NCI-H82 treated with DMSO at 0.1 percent for 48 hours (cell line): ENCODE measurements around the gene MOK.
"Not testable (repeated sequence)": the region's sequence is repeated elsewhere in the genome, so short reads cannot be mapped to it uniquely, and the experiment has no call there.

Experiments
- DNase-seq: peaks from one replicate; lab custom pipeline; 2025; ENCODE audit not compliant: unreplicated experiment; lab: John Stamatoyannopoulos, UW

MOK gene

GRCh38 chr14:102249041-102249440 is 55.9 kb downstream of the MOK start:
- no peak for DNase-seq

- DNase-seq, result no peak
These were observed 56.8 kb downstream of the MOK start for GRCh38 chr14:102248121-102248520.

GRCh38 chr14:102246071-102246470 is 58.9 kb downstream of the MOK start:
- no peak for DNase-seq

- not testable (repeated sequence) for DNase-seq
These were observed 61.2 kb downstream of the MOK start for GRCh38 chr14:102243795-102244194.

- peak; percentile 90 for DNase-seq
These were observed 63.8 kb downstream of the MOK start for GRCh38 chr14:102241147-102241546.

- DNase-seq, result not testable (repeated sequence)
These were observed 64.5 kb downstream of the MOK start for GRCh38 chr14:102240481-102240880.

GRCh38 chr14:102239231-102239630 is 65.7 kb downstream of the MOK start:
- no peak for DNase-seq

GRCh38 chr14:102238766-102239165 is 66.2 kb downstream of the MOK start:
- no peak for DNase-seq

- no peak for DNase-seq
These were observed 66.8 kb downstream of the MOK start for GRCh38 chr14:102238131-102238530.

- no peak for DNase-seq
These were observed 68.9 kb downstream of the MOK start for GRCh38 chr14:102236026-102236425.

- peak; percentile 70 for DNase-seq
These were observed 69.6 kb downstream of the MOK start for GRCh38 chr14:102235275-102235897.

GRCh38 chr14:102234331-102235264 is 70.4 kb downstream of the MOK start:
- DNase-seq, result peak; percentile 56

- DNase-seq, result no peak
These were observed 71.9 kb downstream of the MOK start for GRCh38 chr14:102233081-102233480.

- no peak for DNase-seq
These were observed 72.7 kb downstream of the MOK start for GRCh38 chr14:102232348-102232625.

GRCh38 chr14:102231476-102232347 is 73.3 kb downstream of the MOK start:
- no peak for DNase-seq

- no peak for DNase-seq
These were observed 74.3 kb downstream of the MOK start for GRCh38 chr14:102230481-102231210.

- DNase-seq, result no peak
These were observed 75.2 kb downstream of the MOK start for GRCh38 chr14:102229739-102230092.

- no peak for DNase-seq
These were observed 75.8 kb downstream of the MOK start for GRCh38 chr14:102229071-102229738.

- DNase-seq, result no peak
These were observed 77.6 kb downstream of the MOK start for GRCh38 chr14:102227184-102227964.
